ENCODE data around the gene DESI1.
"Not testable (repeated sequence)": the region's sequence is repeated elsewhere in the genome, so short reads cannot be mapped to it uniquely, and the experiment has no call there.

Gene DESI1

GRCh38 chr22:41589391-41590241, 31.2 kb downstream of the DESI1 start, which contains the start of gene PMM1:
Gene PMM1 (minus strand): TSS chr22:41589840. CDS start chr22:41589805, 35 bp downstream.
- FAIRE-seq (peak; percentile 95), DNase-seq (ENCODE audit: low spot score) (peak; percentile 100)

GRCh38 chr22:41587347-41587723, 33.5 kb downstream of the DESI1 start:
- FAIRE-seq (no peak), DNase-seq (ENCODE audit: low spot score) (no peak)

GRCh38 chr22:41585898-41586297, 34.9 kb downstream of the DESI1 start:
- FAIRE-seq (no peak), DNase-seq (ENCODE audit: low spot score) (no peak)

- FAIRE-seq (no peak), DNase-seq (ENCODE audit: low spot score) (no peak)
These were observed 36.0 kb downstream of the DESI1 start for GRCh38 chr22:41584881-41585280.

GRCh38 chr22:41582694-41583093, 38.1 kb downstream of the DESI1 start:
- no peak for FAIRE-seq
- no peak for DNase-seq (ENCODE audit: low spot score)

GRCh38 chr22:41579997-41580355, 40.9 kb downstream of the DESI1 start:
- DNase-seq (ENCODE audit: low spot score) (no peak), FAIRE-seq (no peak)

GRCh38 chr22:41579297-41579996, 41.4 kb downstream of the DESI1 start:
- DNase-seq (ENCODE audit: low spot score): no peak
- FAIRE-seq: no peak

- FAIRE-seq (no peak), DNase-seq (ENCODE audit: low spot score) (no peak)
These were observed 42.0 kb downstream of the DESI1 start for GRCh38 chr22:41578818-41579217.

- DNase-seq (ENCODE audit: low spot score): no peak
These were observed 42.7 kb downstream of the DESI1 start for GRCh38 chr22:41578114-41578513.

GRCh38 chr22:41576877-41577276, 44.0 kb downstream of the DESI1 start:
- peak; percentile 55 for DNase-seq (ENCODE audit: low spot score)
- FAIRE-seq: peak; percentile 63

More at GRCh38 chr22:41578114-41578513, 42.7 kb downstream of the DESI1 start:
- no peak for FAIRE-seq

- FAIRE-seq (no peak), DNase-seq (ENCODE audit: low spot score) (no peak)
These were observed 45.3 kb downstream of the DESI1 start for GRCh38 chr22:41575533-41575932.

GRCh38 chr22:41574847-41575381, 45.9 kb downstream of the DESI1 start:
- no peak for FAIRE-seq
- no peak for DNase-seq (ENCODE audit: low spot score)

- no peak for FAIRE-seq
- no peak for DNase-seq (ENCODE audit: low spot score)
These were observed 47.2 kb downstream of the DESI1 start for GRCh38 chr22:41573677-41574076.

GRCh38 chr22:41572305-41572704, 48.5 kb downstream of the DESI1 start:
- DNase-seq (ENCODE audit: low spot score); FAIRE-seq: not testable (repeated sequence)

- DNase-seq (ENCODE audit: low spot score) (no peak), FAIRE-seq (no peak)
These were observed 49.1 kb downstream of the DESI1 start for GRCh38 chr22:41571786-41572185.

- DNase-seq (ENCODE audit: low spot score): no peak
- no peak for FAIRE-seq
These were observed 50.6 kb downstream of the DESI1 start for GRCh38 chr22:41570221-41570620.

- DNase-seq (ENCODE audit: low spot score) (no peak), FAIRE-seq (peak; percentile 81)
These were observed 52.0 kb downstream of the DESI1 start for GRCh38 chr22:41568811-41569210.

- DNase-seq (ENCODE audit: low spot score): no peak
- no peak for FAIRE-seq
These were observed 53.4 kb downstream of the DESI1 start for GRCh38 chr22:41567512-41567768.

GRCh38 chr22:41565403-41566054, 55.3 kb downstream of the DESI1 start:
- DNase-seq (ENCODE audit: low spot score) (peak; percentile 85), FAIRE-seq (no peak)

GRCh38 chr22:41564563-41564962, 56.3 kb downstream of the DESI1 start:
- no peak for DNase-seq (ENCODE audit: low spot score)
- FAIRE-seq: no peak

- DNase-seq (ENCODE audit: low spot score): peak; percentile 86
- no peak for FAIRE-seq
These were observed 57.7 kb downstream of the DESI1 start for GRCh38 chr22:41563051-41563711.

GRCh38 chr22:41562461-41562860, 58.4 kb downstream of the DESI1 start:
- FAIRE-seq: no peak
- no peak for DNase-seq (ENCODE audit: low spot score)

Data from urothelium cell line (cell line).